ENCODE data around the gene LOXL1.

LOXL1 gene

GRCh38 chr15:73892446-73893226 lies 33.6 kb upstream of the LOXL1 start:
- H4K20me1 ChIP-seq (ENCODE audit: insufficient read depth, low read length) = no peaks in the 10 kb centered on the region
- no peaks in the 10 kb centered on the region; the same call in 1 of the 2 replicates for H3K27me3 ChIP-seq (ENCODE audit: insufficient read depth, low read length)
- H3K4me1 ChIP-seq (ENCODE audit: insufficient read depth, low read length, severe bottlenecking) = no peaks in the 10 kb centered on the region
- no peak overlapping the region for H3K9ac ChIP-seq (ENCODE audit: low read length)
- no peaks in the 10 kb centered on the region for H3K9me3 ChIP-seq (ENCODE audit: low read length)
- H3K79me2 ChIP-seq (ENCODE audit: insufficient read depth, low read length) = no peaks in the 10 kb centered on the region
- no peak overlapping the region for H3K4me3 ChIP-seq (ENCODE audit: low read depth, low read length, poor library complexity, severe bottlenecking)
- no peaks in the 10 kb centered on the region for H3K36me3 ChIP-seq (ENCODE audit: insufficient read depth, low read length)
- no peak overlapping the region for H3K4me2 ChIP-seq (ENCODE audit: low read length)
- H3F3A ChIP-seq (ENCODE audit: insufficient read depth, low read length) = no peaks in the 10 kb centered on the region
- H3K27ac ChIP-seq (ENCODE audit: low read depth, low read length, poor library complexity, severe bottlenecking) = no peak overlapping the region
- H3K9me2 ChIP-seq (ENCODE audit: low read depth, low read length) = no peaks in the 10 kb centered on the region
- no peak overlapping the region for H2AFZ ChIP-seq (ENCODE audit: low read length)
- TF ChIP-seq EZH2 (IDR thresholded peaks at IDR 0.05; ENCODE audit: borderline replicate concordance, low read length) (no peak), CTCF (IDR thresholded peaks at IDR 0.05; ENCODE audit: low read length) (no peak)

GRCh38 chr15:73894133-73894814 lies 32.0 kb upstream of the LOXL1 start:
- H3K27me3 ChIP-seq (ENCODE audit: insufficient read depth, low read length) = no peaks in the 10 kb centered on the region; the same call in 1 of the 2 replicates
- H3K9me2 ChIP-seq (ENCODE audit: low read depth, low read length) = no peaks in the 10 kb centered on the region
- H3K9me3 ChIP-seq (ENCODE audit: low read length) = no peaks in the 10 kb centered on the region
- no peaks in the 10 kb centered on the region for H3K79me2 ChIP-seq (ENCODE audit: insufficient read depth, low read length)
- H3F3A ChIP-seq (ENCODE audit: insufficient read depth, low read length) = no peaks in the 10 kb centered on the region
- H3K4me1 ChIP-seq (ENCODE audit: insufficient read depth, low read length, severe bottlenecking) = no peaks in the 10 kb centered on the region
- H3K4me2 ChIP-seq (ENCODE audit: low read length) = no peak overlapping the region
- TF ChIP-seq CTCF (IDR thresholded peaks at IDR 0.05; ENCODE audit: low read length) (no peak), EZH2 (IDR thresholded peaks at IDR 0.05; ENCODE audit: borderline replicate concordance, low read length) (no peak)
- H3K4me3 ChIP-seq (ENCODE audit: low read depth, low read length, poor library complexity, severe bottlenecking) = no peak overlapping the region
- H3K9ac ChIP-seq (ENCODE audit: low read length) = no peak overlapping the region
- no peaks in the 10 kb centered on the region for H3K36me3 ChIP-seq (ENCODE audit: insufficient read depth, low read length)
- no peak overlapping the region for H3K27ac ChIP-seq (ENCODE audit: low read depth, low read length, poor library complexity, severe bottlenecking)
- no peak overlapping the region for H2AFZ ChIP-seq (ENCODE audit: low read length)
- no peaks in the 10 kb centered on the region for H4K20me1 ChIP-seq (ENCODE audit: insufficient read depth, low read length)

GRCh38 chr15:73897441-73898261 lies 28.6 kb upstream of the LOXL1 start:
- Histone ChIP-seq H4K20me1 (ENCODE audit: insufficient read depth, low read length) (no peaks in the 10 kb centered on the region), H3K4me2 (ENCODE audit: low read length) (no peak overlapping the region), H3K36me3 (ENCODE audit: insufficient read depth, low read length) (no peaks in the 10 kb centered on the region), H2AFZ (ENCODE audit: low read length) (no peak overlapping the region), H3K9ac (ENCODE audit: low read length) (no peak overlapping the region), H3K27ac (ENCODE audit: low read depth, low read length, poor library complexity, severe bottlenecking) (no peak overlapping the region), H3K4me3 (ENCODE audit: low read depth, low read length, poor library complexity, severe bottlenecking) (no peak overlapping the region), H3K9me3 (ENCODE audit: low read length) (no peaks in the 10 kb centered on the region), H3K79me2 (ENCODE audit: insufficient read depth, low read length) (no peaks in the 10 kb centered on the region), H3K27me3 (ENCODE audit: insufficient read depth, low read length) (no peaks in the 10 kb centered on the region; the same call in 1 of the 2 replicates), H3F3A (ENCODE audit: insufficient read depth, low read length) (no peaks in the 10 kb centered on the region), H3K9me2 (ENCODE audit: low read depth, low read length) (no peaks in the 10 kb centered on the region), H3K4me1 (ENCODE audit: insufficient read depth, low read length, severe bottlenecking) (no peaks in the 10 kb centered on the region)
- TF ChIP-seq EZH2 (IDR thresholded peaks at IDR 0.05; ENCODE audit: borderline replicate concordance, low read length) (no peak), CTCF (IDR thresholded peaks at IDR 0.05; ENCODE audit: low read length) (peak; percentile 75)
